GM21619 (cell line): Measurements from ENCODE around the gene CENATAC.
"Not testable (repeated sequence)": the region's sequence is repeated elsewhere in the genome, so short reads cannot be mapped to it uniquely, and the experiment has no call there.

Experiments used
- ATAC-seq: cut with Tn5 transposase; IDR thresholded peaks from one replicate; pipeline ENCODE4 v1.9.1; 2021; ENCODE audit not compliant: unreplicated experiment

Gene CENATAC, protein sequence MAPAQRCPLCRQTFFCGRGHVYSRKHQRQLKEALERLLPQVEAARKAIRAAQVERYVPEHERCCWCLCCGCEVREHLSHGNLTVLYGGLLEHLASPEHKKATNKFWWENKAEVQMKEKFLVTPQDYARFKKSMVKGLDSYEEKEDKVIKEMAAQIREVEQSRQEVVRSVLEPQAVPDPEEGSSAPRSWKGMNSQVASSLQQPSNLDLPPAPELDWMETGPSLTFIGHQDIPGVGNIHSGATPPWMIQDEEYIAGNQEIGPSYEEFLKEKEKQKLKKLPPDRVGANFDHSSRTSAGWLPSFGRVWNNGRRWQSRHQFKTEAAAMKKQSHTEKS

DNA sequence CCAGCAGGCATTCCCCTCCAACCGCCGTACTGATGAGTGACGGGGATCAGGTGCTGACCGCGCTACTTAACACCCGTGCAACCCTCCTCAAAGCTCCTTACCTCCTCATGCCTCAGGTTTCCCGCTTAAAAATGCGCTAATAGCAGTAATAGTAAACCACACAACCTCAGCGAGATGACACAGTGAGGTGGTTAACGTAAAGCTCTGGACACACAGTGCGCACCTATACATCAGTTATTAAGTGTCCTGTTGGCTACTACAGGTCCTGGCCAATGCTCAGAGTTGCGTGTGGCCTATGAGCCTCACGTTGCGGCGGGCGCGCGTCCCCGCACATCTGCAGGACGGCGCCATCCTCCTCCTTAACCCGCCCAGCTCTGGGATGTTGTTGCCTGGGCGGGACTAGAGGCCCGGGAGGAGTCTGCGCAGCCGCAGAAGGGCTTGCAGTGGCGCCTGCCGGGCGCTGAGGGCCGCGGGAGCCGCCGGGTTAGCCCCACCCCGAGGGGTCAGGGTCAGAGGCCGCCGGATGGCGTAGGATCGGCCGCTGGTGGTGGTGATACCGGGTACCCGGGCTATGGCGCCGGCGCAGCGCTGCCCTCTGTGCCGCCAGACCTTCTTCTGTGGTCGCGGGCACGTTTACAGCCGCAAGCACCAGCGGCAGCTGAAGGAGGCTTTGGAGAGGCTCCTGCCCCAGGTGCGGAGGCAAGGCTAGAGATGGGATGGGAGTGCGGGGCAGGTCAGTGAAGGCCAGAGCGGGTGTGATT is at the start of gene CENATAC:
Gene CENATAC, plus strand, starts transcription at position 512 of the 761 bp plus-strand sequence. Its CDS starts 60 bp downstream, at position 572.
- ATAC-seq = peak; percentile 89

DNA sequence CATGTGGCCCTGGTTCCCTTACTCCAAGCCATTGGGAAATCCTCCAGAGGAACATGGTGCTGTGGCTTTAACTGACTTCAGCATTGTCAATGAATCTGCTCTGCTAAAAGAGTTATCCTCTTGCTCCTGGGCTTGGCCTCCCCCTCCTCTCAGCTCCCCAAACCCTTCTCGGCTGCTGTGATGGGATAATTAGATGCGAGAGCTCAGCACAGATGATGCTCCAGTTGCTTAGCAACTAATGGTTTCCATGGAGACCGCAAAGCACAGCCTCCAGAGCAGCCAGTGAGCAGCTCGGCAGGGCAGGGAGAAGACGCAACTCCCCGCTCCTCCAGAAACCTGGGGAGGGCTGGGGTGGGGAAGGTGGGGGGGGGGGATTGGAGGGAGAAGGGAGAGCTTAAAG is 44.7 kb upstream of the CENATAC start:
- ATAC-seq = no peak

DNA sequence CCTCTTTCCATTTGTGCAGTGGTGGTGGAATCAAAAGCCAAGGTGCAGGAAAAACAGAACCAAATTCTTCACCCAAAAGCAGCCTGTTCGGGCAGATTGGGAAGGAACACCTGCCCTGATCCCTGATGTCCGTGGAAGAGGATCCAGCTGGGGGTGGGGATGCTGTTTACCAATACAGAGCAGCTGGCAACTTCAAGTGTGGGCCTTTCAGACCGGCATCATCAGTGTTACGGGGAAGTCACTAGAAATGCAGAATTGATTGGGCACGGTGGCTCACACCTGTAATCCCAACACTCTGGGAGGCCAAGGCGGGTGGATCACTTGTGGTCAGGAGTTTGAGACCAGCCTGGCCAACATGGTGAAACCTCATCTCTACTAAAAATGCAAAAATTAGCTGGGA is 44.0 kb upstream of the CENATAC start:
- ATAC-seq = not testable (repeated sequence)

DNA sequence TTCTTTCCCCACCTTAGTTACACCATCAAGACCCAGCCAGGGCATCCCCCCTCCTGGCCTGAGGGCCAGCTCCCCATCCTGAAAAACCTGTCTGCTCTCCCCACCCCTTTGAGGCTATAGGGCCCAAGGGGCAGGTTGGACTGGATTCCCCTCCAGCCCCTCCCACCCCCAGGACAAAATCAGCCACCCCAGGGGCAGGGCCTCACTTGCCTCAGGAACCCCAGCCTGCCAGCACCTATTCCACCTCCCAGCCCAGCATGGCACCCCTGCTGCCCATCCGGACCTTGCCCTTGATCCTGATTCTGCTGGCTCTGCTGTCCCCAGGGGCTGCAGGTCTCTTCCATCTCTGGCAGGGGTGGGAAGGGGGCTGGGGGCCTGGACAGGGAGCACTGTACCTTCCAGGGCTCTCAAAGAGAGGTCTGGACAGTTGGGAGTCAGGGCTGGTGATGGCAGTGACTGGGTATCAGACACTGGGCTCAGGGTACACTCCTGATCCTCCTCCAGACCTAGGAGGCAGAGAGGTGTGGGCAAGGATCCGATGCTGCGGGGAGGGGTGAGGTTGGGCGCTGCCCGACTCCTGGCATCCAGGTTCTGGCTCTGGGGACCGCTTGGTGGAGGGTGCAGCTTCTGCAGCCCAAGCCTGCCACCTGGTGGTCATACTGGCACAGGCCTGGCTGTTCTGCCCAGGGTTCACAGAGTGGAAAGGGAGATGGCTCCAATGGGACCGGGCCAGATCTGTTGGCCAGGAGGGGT is 41.7 kb upstream of the CENATAC start, which contains the start of gene UPK2:
Gene UPK2, plus strand, starts transcription at position 205 of the 753 bp plus-strand sequence. Its CDS starts 53 bp downstream, at position 258.
- peak; percentile 69 for ATAC-seq

DNA sequence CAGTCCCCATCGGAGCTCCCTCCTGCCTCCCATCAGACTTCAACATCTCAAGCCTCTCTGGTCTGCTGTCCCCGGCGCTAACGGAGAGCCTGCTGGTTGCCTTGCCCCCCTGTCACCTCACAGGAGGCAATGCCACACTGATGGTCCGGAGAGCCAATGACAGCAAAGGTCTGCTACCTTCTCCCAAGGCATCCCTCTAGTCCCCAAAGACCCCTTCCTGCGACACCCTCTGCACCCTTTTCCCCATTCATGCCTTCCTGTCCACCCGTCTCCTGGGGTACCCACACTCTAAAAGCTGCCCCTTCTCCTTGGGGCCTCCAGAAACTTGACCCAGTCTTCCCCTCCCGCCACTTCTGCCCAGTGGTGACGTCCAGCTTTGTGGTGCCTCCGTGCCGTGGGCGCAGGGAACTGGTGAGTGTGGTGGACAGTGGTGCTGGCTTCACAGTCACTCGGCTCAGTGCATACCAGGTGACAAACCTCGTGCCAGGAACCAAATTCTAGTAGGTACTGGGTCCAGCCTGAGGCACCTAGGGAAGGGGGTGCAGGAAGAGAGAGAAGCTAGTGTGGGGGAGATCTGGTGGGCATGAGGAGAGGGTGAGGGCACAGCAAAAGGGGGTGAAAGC is 41.0 kb upstream of the CENATAC start:
- no peak for ATAC-seq

DNA sequence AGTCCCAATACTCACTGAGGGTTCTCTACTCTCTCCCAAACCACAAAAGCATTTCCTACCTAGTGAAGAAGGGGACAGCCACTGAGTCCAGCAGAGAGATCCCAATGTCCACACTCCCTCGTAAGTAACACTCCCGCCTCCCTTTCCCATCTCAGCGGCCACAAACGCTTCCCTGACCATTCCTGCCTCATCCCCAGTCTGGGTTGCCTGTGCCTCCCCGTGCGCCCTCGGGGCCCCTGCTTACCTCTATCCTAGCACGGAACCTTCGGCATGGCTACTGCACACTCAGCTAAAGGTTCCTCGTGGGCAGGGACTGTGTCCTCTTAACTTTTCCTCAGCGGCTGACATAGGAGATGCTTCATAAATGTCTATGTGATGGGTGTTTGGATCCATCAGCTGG is 40.4 kb upstream of the CENATAC start:
- no peak for ATAC-seq

DNA sequence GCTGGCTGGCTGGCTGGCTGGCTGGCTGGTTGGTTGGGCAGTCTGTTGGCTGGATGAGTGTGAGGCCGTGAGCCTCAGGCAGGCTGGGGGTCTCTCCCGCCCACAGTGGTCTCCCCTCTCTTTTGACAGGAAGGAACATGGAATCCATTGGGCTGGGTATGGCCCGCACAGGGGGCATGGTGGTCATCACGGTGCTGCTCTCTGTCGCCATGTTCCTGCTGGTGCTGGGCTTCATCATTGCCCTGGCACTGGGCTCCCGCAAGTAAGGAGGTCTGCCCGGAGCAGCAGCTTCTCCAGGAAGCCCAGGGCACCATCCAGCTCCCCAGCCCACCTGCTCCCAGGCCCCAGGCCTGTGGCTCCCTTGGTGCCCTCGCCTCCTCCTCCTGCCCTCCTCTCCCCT is 40.0 kb upstream of the CENATAC start:
- no peak for ATAC-seq

DNA sequence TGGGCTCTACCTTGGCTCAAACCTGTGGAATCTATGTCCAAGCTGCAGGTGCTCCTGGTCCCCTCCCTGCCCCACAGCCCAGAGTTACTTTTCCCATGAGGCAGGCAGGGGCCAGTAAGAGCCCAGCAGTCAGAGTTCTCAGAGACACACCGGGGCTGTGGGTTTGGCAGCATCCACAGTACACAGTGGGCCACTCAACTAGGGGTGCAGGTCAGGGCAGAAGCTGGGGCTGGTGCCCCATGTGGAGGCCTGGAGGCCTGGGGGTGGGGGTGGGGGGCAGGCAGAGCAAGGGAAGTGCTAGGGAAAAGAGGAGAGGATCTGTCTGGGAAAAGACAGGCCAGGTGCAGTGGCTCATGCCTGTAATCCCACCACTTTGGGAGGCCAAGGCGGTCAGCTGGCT is 39.4 kb upstream of the CENATAC start:
- ATAC-seq = no peak

DNA sequence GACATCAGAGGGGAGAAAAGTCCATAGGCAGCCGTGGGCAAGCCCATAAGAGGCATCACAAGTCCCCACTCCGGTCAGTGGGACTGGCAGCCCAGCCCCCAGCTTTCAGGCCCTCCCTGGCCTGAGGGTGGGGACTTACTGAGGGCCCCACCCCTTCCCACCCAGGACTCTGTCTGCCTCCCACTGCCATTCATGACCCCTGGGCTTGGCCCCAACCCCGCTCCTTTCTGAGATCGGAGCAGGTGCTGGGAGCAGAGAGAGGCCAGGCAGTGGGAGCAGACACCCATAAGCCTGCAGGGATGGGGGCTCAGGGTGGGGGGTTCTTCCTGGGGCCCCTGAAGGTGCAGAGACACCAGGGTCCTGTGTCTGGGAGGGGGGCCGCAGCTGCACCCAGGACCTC is 36.7 kb upstream of the CENATAC start:
- ATAC-seq = no peak

DNA sequence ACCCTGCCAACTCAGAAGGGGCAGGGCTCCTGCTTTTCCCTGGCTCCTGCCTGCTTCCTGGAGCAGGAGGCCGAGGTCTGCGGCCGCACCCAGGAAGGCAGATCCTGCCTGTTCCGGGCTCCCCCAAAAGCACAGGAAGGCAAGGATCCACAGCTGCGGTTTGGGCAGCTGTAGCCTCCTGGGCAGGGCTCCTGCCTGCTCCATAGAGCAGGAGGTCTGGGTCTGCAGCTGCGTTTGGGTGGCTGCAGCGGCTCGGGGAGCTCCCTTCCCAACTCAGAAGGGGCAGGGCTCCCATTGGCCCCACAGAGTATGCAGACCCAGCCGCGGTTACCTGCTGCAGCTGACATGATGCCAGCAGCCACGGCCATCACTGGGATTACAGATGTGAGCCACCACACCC is 36.3 kb upstream of the CENATAC start:
- no peak for ATAC-seq

DNA sequence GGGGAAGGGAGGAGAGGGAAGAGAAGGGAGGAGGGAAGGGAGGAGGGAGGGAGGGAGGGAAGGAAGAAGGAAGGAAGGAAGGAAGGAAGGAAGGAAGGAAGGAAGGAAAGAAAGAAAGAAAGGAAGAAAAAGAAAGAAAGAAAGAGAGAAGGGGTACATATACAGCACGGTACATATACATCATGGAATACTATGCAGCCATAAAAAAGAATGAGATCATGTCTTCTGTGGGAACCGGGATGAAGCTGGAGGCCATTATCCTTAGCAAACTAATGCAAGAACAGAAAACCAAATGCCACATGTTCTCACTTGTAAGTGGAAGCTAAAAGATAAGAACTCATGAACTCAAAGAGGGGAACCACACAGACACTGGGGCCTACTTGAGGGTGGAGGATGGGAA is 28.4 kb upstream of the CENATAC start:
- ATAC-seq = not testable (repeated sequence)

DNA sequence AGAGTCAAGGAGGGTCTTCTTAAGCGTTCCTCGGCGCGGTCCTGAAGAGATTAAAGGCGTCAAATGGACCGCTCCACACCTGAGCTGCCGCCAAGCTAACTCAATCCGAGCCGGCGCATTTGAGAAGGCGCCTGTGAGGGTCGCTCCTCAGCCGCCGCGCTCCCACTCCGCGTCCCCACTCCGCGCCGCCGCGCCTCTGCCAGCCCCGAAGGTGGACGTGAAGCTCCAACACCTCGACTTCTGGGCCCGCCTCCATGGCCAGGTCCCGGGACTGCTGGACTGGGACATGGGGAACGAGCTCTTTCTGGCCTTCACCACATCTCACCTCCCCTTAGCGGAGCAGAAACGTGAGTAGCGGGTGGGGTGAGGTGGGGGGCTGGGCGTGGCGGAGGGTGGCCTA is 26.3 kb upstream of the CENATAC start, which contains the start of gene FOXR1:
Gene FOXR1, plus strand, starts transcription at position 116 of the 400 bp plus-strand sequence. Its CDS starts 171 bp downstream, at position 287.
- no peak for ATAC-seq

DNA sequence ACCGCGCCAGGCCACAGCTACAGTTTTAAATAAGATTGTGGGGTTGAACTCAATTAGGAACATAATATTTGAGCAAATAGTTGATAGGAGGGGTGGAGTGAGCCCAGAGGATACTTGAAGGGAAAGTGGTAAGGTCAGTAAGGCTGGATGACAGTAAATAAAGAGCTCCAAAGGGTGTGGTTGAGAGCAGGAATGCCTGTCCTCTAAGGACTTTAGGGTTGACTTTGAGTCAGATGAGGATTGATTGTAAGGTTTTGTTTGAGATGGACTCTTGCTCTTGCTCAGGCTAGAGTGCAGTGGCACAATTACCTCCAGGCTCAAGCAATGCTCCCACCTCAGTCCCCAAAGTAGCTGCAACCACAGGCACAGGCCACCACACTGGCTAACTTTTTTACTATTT is 24.0 kb upstream of the CENATAC start:
- ATAC-seq = no peak

DNA sequence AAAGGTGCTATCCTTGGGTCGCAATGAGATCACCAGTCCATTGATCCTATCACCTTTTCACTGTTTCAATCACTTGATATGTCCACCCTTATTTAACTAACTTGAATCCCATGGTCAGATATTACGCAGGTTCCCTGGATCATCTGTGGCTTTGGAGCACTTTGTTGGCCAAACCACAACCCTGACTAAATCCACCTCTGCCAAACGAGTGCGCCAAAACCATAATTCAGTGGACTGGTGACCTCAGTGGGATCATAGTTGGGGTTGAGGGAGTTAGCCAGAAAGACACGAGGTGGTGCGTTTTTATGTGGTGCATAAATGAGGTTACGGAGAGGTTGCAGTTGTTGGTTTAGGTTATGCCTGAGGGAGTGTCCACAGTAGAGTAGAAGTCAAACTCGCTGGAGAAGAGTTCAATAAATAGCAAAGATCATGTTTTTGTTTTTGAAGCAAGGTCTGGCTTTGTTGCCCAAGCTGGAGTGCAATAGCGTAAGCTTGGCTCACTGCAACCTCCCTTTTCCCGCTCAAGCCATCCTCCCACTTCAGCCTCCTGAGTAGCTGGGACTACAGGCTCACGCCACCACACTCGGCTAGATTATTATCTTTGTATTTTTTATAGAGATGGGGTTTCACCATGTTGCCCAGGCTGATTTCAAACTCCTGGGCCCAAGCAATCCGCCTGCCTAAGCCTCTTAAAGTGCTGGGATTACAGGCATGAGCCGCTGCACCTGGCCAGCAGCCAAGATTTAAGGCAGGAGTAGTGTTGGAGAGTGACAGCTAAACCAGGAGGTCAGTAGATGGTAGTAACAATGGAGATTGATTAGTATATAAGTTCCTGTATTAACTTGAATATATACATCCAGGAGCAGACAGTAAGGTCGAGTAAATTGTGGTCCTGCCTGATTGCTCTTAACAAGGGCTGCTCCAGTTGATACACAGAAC is 21.9 kb upstream of the CENATAC start:
- no peak for ATAC-seq

DNA sequence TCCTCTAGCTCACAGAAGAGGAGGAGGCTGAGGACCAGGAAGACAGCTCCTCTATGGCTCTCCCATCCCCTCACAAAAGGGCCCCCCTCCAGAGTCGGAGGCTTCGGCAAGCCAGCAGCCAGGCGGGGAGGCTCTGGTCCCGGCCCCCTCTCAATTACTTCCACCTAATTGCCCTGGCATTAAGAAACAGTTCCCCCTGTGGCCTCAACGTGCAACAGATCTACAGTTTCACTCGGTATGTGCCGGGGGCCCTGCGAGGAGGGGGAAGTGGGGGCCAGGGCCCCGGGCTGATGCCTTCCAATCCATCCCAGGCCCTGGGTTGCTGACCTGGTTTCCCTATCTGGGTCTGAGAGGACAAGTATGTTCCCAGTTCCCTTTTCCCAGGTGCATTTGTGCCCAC is 18.5 kb upstream of the CENATAC start:
- no peak for ATAC-seq

DNA sequence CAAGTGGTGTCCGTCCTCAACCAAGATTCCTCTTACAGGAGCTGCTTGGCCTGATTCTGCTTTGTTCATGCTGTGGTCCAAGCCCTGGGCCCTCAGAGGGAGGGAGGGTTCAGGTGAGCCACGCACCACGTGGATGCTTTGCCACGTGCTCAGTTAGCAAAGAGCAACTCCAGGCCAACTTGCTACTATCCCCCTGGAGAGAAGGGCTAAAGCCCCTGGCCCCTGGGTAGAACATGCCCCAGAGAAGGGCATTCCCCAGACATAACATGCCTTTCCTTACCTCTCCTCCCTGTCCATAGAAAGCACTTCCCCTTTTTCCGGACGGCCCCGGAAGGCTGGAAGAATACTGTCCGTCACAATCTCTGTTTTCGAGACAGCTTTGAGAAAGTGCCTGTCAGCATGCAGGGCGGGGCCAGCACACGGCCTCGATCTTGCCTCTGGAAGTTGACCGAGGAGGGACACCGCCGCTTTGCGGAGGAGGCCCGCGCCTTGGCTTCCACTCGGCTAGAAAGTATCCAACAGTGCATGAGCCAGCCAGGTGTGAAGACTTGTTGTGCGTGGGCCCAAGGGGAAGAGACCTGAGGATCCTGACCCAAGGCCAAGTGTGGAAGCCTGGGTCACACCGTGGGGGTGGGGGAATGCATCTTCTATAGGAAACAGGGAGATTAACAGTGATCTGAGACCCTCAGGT is 17.6 kb upstream of the CENATAC start:
- ATAC-seq = no peak

DNA sequence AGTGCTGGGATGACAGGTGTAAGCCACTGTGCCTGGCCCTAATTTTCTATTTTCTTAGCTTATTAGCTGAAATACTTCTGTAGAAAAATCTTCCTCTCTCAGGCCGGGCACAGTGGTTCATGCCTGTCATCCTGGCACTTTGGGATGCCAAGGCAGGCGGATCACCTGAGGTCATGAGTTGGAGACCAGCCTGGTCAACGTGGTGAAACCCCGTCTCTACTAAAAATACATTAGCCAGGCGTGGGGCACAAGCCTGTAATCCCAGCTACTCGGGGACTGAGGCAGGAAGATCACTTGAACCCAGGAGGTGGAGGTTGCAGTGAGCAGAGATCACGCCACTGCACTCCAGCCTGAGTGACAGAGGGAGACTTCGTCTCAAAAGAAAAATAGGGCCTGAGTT is 13.6 kb upstream of the CENATAC start:
- ATAC-seq = not testable (repeated sequence)

DNA sequence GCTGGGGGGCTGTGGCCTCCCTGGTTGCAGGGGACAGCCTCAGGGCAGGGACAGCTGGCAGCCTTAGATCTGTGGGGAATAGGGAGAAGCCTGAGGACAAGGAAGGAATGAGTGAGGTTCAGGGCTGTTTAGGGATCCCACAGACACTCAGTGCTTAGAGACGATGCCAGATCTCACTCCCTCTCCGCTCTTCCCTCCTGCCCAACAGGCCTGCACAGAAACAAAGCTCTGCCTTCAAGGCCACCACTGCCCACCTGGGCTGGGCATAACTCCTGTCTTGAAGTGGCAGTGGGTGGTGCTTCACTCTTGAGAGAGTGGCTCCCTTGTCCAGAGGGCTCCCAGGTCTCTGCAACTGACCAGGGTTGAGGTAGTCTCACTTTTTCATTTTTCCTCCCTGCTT is 13.1 kb upstream of the CENATAC start:
- ATAC-seq = no peak

DNA sequence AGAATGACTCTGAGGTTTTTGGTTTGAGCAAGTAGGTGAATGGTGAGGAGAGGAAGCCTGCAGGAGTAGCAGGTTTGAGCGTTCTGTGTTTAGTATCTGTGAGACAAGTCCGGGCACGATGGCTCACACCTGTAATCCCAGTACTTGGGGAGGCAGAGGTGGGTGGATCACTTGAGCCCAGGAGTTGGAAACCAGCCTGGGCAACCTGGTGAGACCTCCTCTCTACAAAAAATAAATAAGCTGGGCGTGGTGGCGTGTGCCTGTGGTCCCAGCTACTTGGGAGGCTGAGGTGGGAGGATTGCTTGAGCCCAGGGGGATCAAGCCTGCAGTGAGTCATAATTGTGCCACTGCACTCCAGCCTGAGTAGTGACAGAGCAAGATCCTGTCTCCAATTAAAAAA is 9.7 kb upstream of the CENATAC start:
- no peak for ATAC-seq
